ENCODE data around the gene PABPN1L.

Gene PABPN1L

GRCh38 chr16:88814144-88814502 lies 52.3 kb downstream of the PABPN1L start:
- no peak for DNase-seq (ENCODE audit: low read depth in 2 of 3, low spot score in 2 of 3)

All from activated CD8-positive, alpha-beta memory T cell treated with anti-CD3 and anti-CD28 coated beads for 48 hours (primary cell).